CMK (cell line): ENCODE data around the gene LRRC40.
"Not testable (repeated sequence)": the region's sequence is repeated elsewhere in the genome, so short reads cannot be mapped to it uniquely, and the experiment has no call there.

Source experiments
- DNase-seq: peaks from one replicate; pipeline ENCODE4 v3.0.0-alpha.2; 2010; ENCODE audit warnings: low read depth

LRRC40 gene

DNA sequence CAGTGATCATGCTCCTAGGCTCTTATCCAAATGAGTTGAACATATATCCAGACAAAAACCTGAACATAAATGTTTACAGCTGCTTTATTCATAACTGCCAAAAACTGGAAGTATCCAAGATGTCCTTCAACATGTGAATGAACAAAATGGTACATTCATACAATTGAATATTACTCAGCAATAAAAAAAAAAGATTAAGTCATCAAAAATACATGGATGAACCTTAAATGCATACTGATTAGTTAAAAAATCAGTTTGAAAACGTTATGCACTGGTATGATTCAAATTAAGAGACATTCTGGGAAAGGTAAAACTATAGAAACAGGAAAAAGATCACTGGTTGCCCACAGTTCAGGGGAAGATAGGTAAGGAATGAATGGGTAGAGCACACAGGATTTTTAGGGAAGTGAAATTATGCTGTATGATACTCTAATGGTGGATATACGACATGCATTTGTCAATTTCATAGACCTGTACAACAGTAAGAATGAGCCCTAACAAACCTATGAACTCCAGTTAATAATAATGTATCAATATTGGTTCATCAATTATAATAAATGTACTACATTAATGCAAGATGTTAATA is 3.1 kb downstream of the LRRC40 start:
- DNase-seq: no peak

DNA sequence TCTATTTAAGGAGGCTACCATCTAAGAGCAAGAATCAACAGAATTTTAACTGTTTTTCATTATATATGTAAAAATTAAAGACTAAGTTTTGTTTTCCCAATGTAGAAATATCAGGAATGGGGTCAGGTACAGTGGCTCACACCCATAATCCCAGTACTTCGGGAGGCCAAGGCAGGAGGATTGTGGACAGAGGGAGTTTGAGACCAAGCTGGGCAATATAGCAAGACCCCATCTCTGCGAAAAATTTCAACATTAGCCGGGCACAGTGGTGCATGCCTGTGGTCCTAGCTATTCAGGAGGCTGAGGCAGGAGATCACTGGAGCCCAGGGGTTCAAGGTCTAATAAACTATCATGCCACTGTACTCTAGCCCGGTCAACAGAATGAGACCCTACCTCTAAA is 5.3 kb downstream of the LRRC40 start:
- DNase-seq: no peak

DNA sequence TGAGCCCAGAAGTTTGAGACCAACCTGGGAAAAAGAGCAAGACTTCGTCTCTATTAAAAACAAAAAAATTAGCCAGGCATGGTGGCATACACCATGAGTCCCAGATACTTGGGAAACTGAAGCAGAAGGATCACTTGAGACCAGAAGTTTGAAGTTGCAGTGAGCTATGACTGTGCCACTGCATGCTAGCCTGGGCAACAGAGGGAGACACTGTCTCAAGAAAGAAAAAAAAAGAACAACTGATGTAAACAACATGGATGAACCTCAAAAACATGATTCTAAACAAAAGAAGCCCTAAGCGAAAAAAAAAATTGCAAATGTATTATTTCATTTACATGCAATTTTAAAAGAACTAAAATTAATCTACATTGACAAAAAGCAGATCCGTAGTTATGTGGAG is 9.0 kb downstream of the LRRC40 start:
- DNase-seq: no peak

DNA sequence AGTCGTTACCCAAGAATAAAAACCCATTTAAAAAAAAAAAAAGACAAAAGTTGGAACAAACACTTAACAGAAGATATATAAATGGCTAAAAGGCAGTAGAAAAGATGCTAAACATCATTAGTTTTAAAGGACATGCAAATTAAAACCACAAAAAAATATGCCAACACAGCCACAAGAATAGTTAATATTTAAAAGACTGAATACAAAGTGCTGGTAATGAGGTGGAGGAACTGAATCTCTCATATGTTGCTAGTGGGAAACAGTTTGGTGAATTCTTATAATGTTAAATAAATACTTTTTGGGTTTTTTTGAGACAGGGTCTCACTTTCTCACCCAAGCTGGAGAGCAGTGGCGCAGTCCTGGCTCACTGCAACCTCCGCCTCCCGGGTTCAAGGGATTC is 10.0 kb downstream of the LRRC40 start:
- no peak for DNase-seq

DNA sequence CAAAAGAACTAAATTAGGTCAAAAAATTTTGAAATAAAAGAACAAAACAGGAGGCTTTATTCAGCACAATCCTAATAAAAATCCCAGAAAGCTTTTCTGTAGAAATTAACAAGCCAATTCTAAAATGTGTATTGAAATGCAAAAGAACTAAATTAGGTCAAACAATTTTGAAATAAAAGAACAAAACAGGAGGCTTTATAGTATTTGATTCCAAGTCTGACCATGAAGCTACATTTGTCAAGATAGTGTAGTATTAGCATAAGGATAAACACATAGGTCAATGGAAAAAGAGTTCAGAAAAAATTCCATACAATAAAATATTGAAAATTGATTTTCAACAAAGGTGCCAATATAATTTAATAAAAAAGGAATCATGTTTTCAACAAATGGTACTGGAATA is 10.8 kb downstream of the LRRC40 start:
- no peak for DNase-seq

DNA sequence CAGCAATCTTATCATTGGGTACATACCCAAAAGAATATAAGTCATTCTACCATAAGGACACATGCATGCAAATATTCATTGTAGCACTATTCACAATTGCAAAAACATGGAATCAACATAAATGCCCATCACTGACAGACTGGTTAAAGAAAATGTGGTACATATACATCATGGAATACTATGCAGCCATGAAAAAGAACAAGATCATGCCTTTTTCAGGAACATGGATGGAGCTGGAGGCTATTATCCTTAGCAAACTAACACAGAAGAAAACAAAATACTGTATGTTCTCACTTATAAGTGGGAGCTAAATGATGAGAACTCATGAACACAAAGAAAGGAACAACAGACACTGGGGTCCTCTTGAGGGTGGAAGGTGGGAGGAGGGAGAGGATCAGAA is 12.9 kb downstream of the LRRC40 start:
- not testable (repeated sequence) for DNase-seq

DNA sequence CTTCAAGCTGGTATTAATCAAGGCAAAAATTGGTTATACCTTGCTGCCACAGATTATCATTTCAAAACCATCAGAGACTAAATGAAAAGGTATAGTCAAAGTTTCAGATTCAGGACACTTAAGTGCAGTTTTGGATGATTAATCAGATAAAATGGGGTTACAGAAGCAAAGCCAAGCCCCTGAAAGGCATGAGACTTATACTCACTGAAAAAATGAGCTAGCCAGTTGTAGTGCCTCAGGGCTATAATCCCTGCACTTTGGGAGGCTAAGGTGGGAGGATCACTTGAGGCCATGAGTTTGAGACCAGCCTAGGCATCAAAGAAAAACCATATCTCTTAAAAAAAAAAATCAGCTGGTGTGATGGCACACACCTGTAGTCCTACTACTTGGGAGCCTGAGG is 15.2 kb downstream of the LRRC40 start:
- DNase-seq: no peak

DNA sequence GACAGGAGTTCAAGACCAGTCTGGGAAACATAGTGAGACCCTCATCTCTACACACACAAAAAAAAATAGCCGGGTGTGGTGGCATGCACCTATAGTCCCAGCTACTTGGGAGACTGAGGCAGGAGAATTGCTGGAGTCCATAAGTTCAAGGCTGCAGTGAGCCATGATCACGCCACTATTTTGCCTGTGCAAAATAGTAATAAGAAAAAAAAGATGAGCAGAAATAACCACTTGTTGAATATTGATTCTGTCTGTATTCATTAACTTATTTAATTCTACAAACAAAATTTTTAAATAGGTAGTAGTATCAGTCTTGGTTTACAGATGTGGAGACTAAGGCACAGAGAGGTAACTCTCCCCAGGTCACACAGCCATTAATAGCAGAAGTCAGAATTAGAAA is 16.9 kb downstream of the LRRC40 start:
- DNase-seq: no peak

DNA sequence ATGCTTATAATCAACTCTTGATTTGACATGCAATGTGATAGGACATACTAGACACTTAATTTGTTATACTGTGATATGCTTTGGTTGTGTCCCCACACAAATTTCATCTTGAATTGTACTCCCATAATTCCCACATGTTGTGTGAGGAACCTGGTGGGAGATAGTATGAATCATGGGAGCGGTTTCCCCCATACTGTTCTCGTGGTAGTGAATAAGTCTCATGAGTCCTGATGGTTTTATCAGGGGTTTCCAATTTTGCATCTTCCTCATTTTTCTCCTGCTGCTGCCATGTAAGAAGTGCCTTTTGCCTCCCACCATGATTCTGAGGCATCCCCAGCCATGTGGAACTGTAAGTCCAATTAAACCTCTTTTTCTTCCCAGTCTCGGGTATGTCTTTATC is 20.2 kb downstream of the LRRC40 start:
- DNase-seq: not testable (repeated sequence)

DNA sequence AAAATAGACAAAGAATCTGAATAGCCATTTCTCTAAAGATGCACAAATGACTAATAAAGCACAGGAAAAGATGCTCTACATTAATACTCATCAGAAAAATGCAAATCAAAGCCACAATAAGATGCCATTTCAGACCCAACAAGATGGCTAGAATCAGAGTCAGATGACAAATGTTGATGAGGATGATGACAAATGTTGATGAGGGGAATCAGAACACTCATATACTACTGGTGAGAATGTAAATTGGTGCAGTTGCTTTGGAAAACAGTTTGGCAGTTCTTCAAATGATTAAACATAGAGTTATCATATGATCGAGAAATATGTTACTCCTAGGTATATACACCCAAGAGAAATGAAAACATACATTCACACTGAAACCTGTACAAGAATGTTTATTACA is 33.9 kb downstream of the LRRC40 start:
- DNase-seq: no peak

DNA sequence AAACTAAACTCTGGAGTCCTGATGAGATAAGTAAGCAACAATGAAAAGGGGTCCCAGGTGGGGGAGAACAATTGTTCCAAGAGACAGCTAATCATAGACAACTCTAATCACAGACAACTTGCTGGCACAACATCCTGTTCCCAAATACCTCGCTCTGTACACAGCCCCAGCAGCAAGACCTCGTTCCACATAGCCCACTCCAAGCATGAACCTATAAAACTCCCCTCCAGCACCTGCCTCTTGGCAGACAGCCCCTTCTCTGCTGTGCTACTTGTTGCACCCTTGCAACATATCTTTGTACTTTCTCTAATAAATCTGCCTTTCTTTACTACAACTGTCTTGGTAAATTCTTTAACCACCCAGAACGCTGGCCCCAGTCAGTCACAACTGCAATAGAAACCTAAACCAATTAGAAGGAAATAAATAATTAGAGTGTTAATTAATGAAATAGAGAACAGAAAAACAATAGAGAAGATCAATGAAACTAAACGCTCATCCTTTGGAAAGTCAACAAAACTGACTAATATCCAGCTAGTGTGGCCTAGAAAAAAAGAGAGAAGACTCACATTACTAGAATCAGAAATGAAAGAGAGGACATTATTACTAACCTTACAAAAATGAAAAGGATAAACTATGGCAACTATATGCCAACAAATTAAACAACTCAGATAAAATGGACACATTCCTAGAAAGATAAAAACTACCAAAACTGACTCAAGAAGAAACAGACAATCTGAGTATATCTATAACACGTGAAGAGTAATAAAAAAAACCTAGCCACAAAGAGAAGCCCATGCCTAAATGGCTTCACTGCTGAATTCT is 36.1 kb downstream of the LRRC40 start:
- DNase-seq: no peak

DNA sequence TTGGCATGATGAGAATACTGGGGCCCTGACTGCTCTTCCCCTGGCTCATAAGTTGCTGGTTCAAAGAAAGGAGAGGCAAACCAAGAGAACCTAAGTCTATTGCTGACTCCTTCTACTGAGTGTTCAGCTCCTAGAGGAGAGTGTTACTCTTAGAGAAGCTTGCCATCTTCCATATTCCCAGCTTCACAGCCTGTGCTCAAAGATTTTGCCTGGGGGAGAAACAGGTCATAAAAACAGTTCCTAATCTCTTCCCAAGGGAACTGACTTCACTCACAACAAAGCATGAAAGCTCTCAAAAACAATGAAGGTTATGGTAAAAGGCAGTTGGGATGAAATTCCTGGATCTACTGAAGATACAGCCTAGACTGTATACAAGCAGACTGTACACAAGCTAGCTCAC is 37.1 kb downstream of the LRRC40 start:
- DNase-seq: no peak

DNA sequence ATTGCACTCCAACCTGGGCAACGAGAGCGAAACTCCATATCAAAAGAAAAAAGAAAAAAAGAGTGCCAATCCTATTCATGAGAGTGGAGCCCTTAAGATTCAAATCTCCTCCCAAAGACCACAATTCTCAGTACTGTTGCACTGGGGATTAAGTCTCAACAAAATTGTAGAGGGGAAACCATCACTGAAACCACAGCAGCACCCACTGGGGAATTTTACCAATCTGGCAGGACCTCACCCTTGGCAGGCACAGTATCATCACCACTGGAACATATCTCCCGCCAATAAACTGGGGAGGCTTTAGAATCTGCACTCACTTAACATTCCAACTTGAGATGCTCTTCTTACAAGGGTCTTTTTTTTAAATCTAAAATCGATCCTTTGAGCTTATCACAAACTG is 41.0 kb downstream of the LRRC40 start:
- no peak for DNase-seq

DNA sequence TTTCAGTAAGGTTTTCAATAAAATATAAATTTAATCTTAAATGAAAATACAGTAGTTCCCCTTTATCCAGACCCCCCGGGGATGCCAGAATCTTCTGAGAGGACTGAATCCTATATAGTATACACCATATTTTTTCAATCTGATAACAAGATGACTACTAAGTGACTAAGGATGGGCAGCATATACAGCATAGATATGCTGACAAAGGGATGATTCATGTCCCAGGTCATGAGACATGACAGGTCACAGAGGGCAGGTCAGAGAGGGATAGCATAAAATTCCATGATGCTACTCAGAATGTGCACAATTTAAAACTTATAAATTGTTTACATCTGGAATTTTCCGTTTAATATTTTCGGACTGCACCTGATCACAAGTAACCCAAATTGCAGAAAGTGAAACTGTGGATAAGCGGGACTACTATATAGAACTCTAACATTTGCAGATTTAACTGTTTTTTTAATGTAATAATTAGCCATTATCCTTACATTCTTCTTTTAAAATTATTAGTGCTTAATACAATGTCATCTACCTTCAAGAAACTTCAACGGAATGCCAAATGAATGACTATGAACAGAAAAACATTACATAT is 48.8 kb downstream of the LRRC40 start:
- no peak for DNase-seq

DNA sequence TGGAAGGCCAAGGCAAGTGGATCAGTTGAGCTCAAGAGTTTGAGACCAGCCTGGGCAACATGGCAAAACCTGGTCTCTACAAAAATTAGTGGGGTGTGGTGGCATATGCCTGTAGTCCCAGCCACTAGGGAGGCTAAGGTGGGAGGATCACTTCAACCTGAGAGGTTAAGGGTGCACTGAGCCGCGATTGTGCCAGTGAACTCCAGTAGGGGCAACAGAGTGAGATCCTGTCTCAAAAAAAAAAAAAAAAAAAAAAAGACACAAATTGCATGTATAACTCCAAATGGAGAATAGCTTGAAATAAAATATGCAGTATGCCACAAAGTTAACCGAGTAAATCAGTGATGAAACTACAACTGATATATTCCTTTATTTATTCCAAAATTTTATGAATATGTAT is 51.6 kb downstream of the LRRC40 start:
- no peak for DNase-seq

DNA sequence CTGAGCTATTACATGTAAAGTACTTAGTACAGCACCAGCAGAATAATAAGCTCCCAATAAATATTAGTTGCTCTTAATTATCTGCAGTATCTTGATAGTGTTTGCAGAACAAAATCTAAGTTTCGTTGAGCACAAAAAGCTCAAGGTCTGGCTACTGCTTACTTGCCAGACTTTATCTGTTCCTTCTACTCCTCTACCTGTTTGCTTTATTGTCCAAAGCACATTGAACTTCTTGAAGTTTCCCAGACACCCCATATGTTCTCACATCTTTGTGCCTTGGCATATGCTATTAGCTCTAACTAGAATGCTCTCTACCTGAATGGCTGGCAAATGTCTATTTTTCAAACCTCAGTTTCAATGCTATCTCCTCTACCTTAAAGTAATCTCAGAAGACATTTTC is 54.9 kb downstream of the LRRC40 start:
- DNase-seq: no peak

DNA sequence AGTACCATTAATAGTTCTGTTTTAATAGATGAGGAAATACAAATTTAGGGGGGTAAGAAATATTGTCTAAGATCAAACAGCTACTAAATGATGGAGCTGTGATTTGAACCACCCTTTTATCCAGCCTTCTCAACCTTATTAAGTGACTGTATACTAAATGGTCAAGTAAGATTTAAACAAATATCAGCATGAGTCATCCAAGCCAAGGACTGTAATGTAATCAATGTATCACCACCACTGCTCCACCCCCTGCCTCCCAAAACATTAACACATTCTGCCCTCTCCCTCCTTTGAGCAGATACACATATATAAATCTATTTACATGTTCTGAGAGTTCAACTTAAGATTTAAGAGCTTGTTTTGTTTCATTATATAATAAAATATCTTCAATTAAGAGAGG is 58.9 kb downstream of the LRRC40 start:
- DNase-seq: no peak

DNA sequence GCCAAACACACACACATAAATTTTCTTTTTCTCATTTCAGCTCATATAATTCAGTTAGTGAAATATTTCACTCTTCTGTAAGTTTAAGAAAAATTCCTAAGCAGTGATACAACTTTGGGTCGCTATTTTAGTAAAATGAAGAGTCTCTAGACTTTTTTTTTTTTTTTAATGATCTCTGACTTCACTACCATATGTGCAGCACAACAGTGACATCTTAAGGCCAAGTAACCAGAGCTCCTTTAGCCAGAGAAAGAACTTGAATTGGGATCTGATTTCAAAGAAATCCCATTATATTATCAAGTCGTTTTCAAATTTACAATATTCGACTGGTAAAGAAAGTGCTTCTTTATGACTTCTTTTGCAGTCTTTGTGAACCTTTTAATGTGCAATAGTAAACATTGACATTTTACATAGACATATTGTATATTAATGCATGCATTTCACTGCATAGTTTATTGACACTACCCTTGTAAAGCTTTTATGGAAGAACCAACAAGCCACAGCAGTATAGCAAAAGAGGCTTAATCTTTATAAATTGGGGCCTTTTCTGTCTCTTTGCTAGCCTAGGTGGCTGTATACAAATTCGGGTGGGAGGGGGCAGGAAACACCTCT is 62.2 kb downstream of the LRRC40 start:
- DNase-seq: no peak

DNA sequence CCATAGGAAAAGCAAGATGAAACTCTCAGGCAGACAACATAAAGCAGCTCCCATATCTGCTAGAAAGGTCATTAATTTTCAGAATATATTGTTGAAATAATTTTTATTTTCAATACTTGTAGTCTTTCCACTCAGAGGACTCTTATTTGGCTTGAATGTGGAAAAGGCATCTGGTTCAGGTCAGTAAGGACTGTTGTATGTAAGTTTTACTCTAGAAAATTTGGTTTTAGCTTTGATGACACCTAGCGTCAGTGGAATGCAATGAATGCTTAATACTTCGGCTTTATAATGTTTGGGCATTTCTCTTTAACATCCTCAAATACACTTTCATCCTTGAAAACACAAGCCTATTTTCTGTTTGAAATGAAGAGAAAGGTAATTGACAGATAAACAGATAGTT is 63.3 kb downstream of the LRRC40 start:
- DNase-seq: no peak

DNA sequence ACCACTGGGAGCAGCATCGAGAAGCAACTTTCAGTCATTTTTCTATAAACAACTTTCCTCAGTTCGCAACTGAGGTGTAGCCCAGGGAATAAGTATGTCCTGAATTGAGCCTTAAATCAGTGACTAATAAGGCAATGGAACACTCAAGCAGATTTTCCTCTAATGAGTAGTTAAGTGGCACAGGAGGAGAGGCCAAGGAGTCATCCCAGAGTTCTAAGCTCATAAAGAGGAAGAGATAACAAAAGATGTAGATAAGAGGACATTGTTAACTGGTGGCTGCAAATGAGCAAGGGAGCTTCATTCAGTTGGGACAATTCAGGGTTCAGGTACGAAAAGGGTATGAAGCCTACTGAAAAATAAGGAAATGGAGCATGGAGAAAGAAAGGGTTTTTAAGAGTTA is 64.5 kb downstream of the LRRC40 start:
- DNase-seq: no peak

DNA sequence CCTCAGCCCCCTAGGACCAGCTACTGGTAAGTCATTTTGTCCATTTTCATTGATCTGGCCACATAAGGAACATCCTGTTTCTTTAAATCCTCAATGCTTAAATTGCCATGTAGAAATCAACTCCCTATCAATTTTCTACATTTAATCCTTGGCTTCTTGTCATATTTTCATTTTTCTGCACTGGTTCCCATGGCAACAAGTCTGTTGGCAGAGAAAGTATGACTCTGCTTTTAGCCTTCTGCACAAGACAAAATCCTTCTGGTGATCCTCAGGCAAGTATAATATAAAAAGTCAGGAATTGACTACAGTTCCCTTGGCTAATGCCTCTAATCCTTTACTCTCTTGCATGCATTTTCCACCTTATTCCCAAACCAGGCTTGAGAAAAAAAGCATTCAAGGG is 65.0 kb downstream of the LRRC40 start:
- DNase-seq: no peak

DNA sequence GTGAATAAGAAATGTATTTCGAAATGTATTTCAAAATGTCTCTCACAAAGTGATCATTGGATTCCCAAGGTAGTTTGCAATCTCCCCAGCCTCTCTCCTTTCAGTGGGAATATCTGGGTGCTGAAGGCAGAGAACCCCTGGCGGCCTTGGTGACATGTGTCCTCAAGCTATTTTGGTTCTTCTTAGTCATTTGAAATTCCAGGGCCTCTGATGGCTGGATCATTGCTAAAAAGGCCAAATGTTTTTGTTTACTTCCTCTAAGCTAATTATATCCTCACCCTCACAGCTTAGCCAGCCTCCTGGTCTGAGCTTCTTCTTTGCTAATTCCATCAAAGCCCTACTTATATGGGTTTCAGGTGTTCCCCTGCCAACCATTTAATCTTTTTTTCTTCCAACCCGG is 71.2 kb downstream of the LRRC40 start:
- DNase-seq: no peak

DNA sequence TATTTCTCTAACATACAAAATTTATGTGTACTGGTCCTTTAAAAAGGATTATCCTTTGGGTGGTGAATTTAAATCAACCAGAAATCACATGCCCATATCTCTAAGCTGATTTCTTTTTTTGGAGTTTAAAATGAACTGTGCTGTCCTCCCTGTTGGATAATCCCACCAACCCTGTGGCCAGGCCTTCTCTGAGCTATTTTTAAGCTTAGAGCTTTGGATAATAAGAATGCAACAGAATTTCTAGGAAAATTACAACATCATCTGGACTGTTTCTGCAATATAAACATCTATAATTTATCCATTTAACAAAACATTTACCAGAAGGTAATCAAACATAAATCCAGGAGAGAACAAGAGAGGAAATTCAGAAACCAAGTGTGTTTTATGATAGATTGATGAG is 88.3 kb downstream of the LRRC40 start:
- no peak for DNase-seq
